Panc1 (cell line): ENCODE data around the gene DEFB118.

Source experiments
- POLR2AphosphoS5 ChIP-seq: IDR thresholded peaks from 2 replicates; pipeline ENCODE4 v1.6.1; 2012; ENCODE audit warnings: mild to moderate bottlenecking, low read depth, low read length, moderate library complexity
- SIN3A ChIP-seq: IDR thresholded peaks from 2 replicates; pipeline ENCODE4 v1.6.1; 2012; ENCODE audit warnings: low read depth, mild to moderate bottlenecking, low read length, moderate library complexity, borderline replicate concordance; ENCODE audit not compliant: insufficient read depth
- TCF7L2 ChIP-seq: IDR thresholded peaks from 2 replicates; pipeline ENCODE4 v1.6.1; 2011; ENCODE audit warnings: mild to moderate bottlenecking, low read depth, low read length, inconsistent platforms
- TF ChIP-seq, protein P1 (sequence below): fragments of 450-650 bp; IDR thresholded peaks from 2 replicates; pipeline ENCODE4 v1.5.1; 2017; ENCODE audit warnings: mild to moderate bottlenecking

DNA sequence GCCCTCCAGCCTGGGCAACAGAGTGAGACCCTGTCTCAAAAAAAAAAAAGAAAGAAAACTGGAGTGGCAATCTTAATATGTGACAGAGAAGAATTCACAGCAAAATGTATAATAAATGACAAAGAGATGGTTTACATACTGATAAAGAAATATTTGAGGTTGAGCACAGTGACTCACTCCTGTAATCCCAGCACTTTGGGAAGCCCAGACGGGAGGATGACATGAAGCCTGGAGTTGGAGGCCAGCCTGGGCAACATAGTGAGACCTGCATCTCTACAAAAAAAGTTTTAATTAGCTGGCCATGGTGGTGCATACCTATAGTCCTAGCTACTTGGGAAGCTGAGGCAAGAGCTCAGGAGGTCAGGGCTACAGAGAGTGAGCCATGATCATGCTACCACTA lies 12.4 kb upstream of the DEFB118 start:
- TF ChIP-seq SIN3A (no peak), TCF7L2 (no peak), POLR2AphosphoS5 (no peak)
- TF ChIP-seq, protein P1, sequence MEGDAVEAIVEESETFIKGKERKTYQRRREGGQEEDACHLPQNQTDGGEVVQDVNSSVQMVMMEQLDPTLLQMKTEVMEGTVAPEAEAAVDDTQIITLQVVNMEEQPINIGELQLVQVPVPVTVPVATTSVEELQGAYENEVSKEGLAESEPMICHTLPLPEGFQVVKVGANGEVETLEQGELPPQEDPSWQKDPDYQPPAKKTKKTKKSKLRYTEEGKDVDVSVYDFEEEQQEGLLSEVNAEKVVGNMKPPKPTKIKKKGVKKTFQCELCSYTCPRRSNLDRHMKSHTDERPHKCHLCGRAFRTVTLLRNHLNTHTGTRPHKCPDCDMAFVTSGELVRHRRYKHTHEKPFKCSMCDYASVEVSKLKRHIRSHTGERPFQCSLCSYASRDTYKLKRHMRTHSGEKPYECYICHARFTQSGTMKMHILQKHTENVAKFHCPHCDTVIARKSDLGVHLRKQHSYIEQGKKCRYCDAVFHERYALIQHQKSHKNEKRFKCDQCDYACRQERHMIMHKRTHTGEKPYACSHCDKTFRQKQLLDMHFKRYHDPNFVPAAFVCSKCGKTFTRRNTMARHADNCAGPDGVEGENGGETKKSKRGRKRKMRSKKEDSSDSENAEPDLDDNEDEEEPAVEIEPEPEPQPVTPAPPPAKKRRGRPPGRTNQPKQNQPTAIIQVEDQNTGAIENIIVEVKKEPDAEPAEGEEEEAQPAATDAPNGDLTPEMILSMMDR, result no peak
